ENCODE measurements around the gene ONECUT3. TPM values are rescaled to one million over a fixed set of nuclear protein-coding genes. Genes with fewer than 3 reads are reported as not detected.

ONECUT3 gene
- total RNA-seq, 6 experiments from 2014 or later = not detected

- H3K27me3 ChIP-seq = peaks cover 0 to 4% of the 10 kb centered on the region in 2 donors
- WGBS (ENCODE audit: insufficient coverage, low coverage, low lambda C conversion rate, missing lambda C conversion rate) = 88% methylated on average over 1 of the region's 2 CpGs
Observed at GRCh38 chr19:1713170-1713569, 40.1 kb upstream of the ONECUT3 start.

GRCh38 chr19:1715540-1715939, 37.8 kb upstream of the ONECUT3 start:
- H3K9me3 ChIP-seq = no peaks in the 10 kb centered on the region
- H3K36me3 ChIP-seq = no peaks in the 10 kb centered on the region
- no peak overlapping the region for H3K27ac ChIP-seq
- WGBS (ENCODE audit: insufficient coverage, low coverage, low lambda C conversion rate, missing lambda C conversion rate) = 37% methylated on average over 11 of the region's 13 CpGs
- TF ChIP-seq POLR2A (IDR thresholded peaks at IDR 0.05) (no peak), CTCF (IDR thresholded peaks at IDR 0.05) (no peak)
- H3K27me3 ChIP-seq = peaks cover 0 to 10% of the 10 kb centered on the region in 2 donors
- intact Hi-C loops (cut with DNase I) = no loop called here
- DNase-seq (no peak), ATAC-seq (no peak)
- no peaks in the 10 kb centered on the region for H3K4me1 ChIP-seq
- H3K4me3 ChIP-seq = no peak overlapping the region

More at GRCh38 chr19:1713170-1713569, 40.1 kb upstream of the ONECUT3 start:
- no peak for ATAC-seq
- H3K4me1 ChIP-seq = no peaks in the 10 kb centered on the region
- DNase-seq = no peak
- H3K27ac ChIP-seq = no peak overlapping the region
- no peaks in the 10 kb centered on the region for H3K36me3 ChIP-seq
- no peak for TF ChIP-seq POLR2A (IDR thresholded peaks at IDR 0.05)
- TF ChIP-seq CTCF (IDR thresholded peaks at IDR 0.05) = no peak
- H3K9me3 ChIP-seq = no peaks in the 10 kb centered on the region
- intact Hi-C loops (cut with DNase I) = no loop called here
- no peak overlapping the region for H3K4me3 ChIP-seq

GRCh38 chr19:1717200-1717969, 35.9 kb upstream of the ONECUT3 start:
- Histone ChIP-seq H3K27me3 (peaks cover 0 to 10% of the 10 kb centered on the region in 2 donors), H3K36me3 (no peaks in the 10 kb centered on the region), H3K4me1 (no peaks in the 10 kb centered on the region), H3K9me3 (no peaks in the 10 kb centered on the region), H3K4me3 (no peak overlapping the region), H3K27ac (no peak overlapping the region)
- no peak for TF ChIP-seq CTCF (IDR thresholded peaks at IDR 0.05)
- TF ChIP-seq POLR2A (IDR thresholded peaks at IDR 0.05) = no peak
- intact Hi-C loops (cut with DNase I) = no loop called here
- DNase-seq (no peak), ATAC-seq (no peak)
- 47% methylated on average over 1 of the region's 1 CpG for WGBS (ENCODE audit: insufficient coverage, low coverage, low lambda C conversion rate, missing lambda C conversion rate)

- no peaks in the 10 kb centered on the region for H3K9me3 ChIP-seq
- WGBS (ENCODE audit: insufficient coverage, low coverage, low lambda C conversion rate, missing lambda C conversion rate) = 82% methylated on average over 1 of the region's 2 CpGs
- ATAC-seq = no peak
- intact Hi-C loops (cut with DNase I) = no loop called here
- H3K4me1 ChIP-seq = no peaks in the 10 kb centered on the region
- no peak overlapping the region for H3K27ac ChIP-seq
- no peak for DNase-seq
- no peak overlapping the region for H3K4me3 ChIP-seq
- H3K36me3 ChIP-seq = no peaks in the 10 kb centered on the region
- TF ChIP-seq CTCF (IDR thresholded peaks at IDR 0.05) = no peak
- TF ChIP-seq POLR2A (IDR thresholded peaks at IDR 0.05) = no peak
- H3K27me3 ChIP-seq = peaks cover 0 to 10% of the 10 kb centered on the region in 2 donors
Observed at GRCh38 chr19:1717970-1718264, 35.4 kb upstream of the ONECUT3 start.
